Cerebellar cortex (tissue), 1 donor: ENCODE results near the gene CFAP74.

Experiments
- DNase-seq: peaks from one replicate; pipeline ENCODE4 v3.0.0-alpha.2; 2015; ENCODE audit warnings: low spot score

CFAP74 gene

DNA sequence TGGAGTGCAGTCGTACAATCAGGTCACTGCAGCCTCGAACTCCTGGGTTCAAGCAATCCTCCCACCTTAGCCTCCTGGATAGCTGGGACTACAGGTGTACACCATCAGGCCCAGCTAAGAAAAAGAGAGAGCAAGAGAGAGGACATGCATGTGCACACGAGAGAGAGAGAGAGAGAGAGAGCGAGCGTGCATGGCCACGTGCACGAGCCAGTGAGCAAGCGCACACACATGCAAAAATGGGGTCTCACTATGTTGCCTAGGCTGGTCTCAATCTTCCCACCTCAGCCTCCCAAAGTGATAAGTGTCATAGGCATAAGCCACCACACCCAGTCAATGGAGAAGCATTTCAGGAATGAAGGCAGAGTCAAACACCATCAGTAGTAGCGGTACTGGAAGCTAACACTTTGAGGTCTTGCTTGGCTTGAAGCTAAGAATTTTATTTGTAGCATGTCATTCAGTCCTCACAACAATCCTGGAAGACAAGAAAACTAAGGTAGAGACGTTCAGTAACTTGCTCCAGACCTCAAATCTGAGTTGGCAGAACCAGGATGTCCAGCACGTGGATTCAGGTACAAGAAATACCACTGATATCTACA is 127.2 kb downstream of the CFAP74 start:
- no peak for DNase-seq

DNA sequence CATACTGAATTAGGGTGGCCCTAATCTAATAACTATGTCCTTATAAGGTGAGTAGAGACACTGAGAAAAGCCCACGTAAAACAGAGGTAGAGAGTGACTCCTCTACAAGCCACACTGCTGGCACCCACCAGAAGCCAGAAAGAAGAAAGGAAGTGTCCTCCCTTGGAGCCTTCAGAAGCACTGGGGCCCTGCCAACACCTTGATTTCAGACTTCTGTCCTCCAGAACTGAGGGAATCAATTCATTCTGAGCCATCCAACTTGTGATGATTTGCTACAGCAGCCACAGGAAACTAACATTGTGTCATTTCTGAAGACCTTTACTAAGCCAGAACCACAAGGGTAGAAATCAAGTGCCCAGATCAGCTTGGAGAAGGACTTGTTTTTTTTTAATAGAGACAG is 127.7 kb downstream of the CFAP74 start:
- no peak for DNase-seq

DNA sequence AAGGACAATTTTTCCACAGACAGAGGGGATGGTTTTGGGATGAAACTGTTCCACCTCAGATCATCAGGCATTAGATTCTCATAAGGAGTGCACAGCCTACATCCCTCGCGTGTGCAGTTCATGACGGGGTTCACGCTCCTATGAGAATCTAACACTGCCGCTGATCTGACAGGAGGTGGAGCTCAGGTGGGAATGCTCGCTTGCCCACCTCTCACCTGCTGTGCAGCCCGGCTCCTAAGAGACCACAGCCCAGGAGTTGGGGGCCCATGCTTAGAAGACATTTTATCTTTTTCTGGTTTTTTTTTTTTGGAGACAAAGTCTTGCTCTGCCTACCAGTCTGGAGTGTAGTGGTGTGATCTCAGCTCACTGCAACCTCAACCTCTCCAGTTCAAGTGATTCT is 128.7 kb downstream of the CFAP74 start:
- no peak for DNase-seq

DNA sequence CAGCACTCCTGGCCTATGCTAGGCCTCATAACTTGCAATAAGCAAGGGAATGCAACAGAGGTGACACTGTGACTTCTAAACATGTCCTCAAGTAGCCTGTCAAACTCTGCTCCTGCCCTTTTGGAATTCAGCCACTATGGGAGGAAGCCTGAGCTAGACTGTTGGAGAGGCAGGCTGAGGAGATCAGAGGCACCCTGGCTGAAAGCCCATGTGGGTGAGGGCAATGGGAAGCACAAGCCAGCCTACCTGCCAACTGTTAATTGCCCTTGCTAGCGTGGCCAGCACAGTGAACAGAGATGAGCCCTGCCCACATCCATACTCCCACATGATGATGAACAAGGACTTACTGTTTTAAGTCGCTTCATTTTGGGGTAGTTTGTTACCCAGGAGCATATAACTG is 130.4 kb downstream of the CFAP74 start:
- DNase-seq: peak; percentile 89

DNA sequence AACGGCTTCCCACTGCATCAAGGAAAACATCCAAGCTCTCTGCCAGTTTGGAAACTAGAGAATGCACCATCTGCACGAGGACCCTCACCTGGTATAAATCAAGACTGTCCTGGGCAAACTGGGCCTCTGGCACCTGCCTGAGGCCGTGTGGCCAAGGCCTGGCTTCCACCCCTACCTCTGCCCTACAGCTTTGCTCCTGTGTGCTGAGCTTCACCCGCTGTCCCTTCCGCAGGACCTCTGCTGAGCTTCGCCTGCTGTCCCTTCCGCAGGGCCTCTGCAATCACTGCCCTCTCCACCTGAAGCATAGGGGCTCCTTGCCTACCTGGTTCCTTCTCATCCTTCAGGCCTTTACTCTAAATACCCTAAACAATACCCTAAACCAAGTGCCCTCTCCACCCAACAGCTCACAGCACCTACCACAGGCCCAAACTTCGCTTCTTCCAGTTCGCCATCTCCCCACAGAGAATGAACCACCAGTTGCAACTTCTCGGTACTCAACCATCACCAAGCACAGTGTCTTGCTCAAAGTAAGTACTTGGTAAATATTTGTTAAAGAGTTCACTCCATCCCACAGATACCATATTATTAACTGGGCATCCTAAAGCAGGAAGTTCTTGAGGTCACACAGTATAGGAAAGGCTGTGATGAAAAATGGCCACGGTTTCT is 131.1 kb downstream of the CFAP74 start:
- no peak for DNase-seq
